Renal pelvis (tissue), 12 donors: ENCODE measurements around the gene ADCK1. TPM values are rescaled to one million over a fixed set of nuclear protein-coding genes. Genes with fewer than 3 reads are reported as not detected.
A peak's percentile ranks its signal among the peaks of the same experiment; 100 is the strongest.
"Not testable (repeated sequence)": the region's sequence is repeated elsewhere in the genome, so short reads cannot be mapped to it uniquely, and the experiment has no call there.

Source experiments
- DNase-seq: peaks from one replicate; pipeline ENCODE4 v3.0.0-alpha.2; 2013
- long read RNA-seq, 16 experiments: transcript quantifications; one replicate each; lab custom pipeline, GENCODE V29; 2026
- polyA plus RNA-seq, 3 donors: library from polyadenylated mRNA; unstranded; fragments of 120-200 nt; gene quantifications; one replicate each; pipeline ENCODE4 v1.2.1, GENCODE V29; 2013; ENCODE audit not compliant: insufficient read length in 3 of 3

Gene ADCK1, protein sequence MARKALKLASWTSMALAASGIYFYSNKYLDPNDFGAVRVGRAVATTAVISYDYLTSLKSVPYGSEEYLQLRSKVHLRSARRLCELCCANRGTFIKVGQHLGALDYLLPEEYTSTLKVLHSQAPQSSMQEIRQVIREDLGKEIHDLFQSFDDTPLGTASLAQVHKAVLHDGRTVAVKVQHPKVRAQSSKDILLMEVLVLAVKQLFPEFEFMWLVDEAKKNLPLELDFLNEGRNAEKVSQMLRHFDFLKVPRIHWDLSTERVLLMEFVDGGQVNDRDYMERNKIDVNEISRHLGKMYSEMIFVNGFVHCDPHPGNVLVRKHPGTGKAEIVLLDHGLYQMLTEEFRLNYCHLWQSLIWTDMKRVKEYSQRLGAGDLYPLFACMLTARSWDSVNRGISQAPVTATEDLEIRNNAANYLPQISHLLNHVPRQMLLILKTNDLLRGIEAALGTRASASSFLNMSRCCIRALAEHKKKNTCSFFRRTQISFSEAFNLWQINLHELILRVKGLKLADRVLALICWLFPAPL
- 10 to 100 TPM in 2 of 3 donors, 1 to 10 TPM in 1; 10.0 to 14.4 (median 11.5) TPM for polyA plus RNA-seq
- long read RNA-seq, donor 1, partial matches to known transcripts: 0 of 1 reads
- long read RNA-seq, donor 1, other reads (novel, unspliced or antisense): 0 of 1 reads
- long read RNA-seq, donor 2, partial matches to known transcripts: 0 of 1 reads
- long read RNA-seq, donor 2, other reads (novel, unspliced or antisense): 0 of 1 reads
- long read RNA-seq, donor 3: 0 reads
- long read RNA-seq, donor 4, transcript ADCK1-204 (4 exons, 3,560 nt): major isoform, 5 of 8 reads
- long read RNA-seq, donor 4, partial matches to known transcripts: 0 of 8 reads
- long read RNA-seq, donor 4, other reads (novel, unspliced or antisense): 0 of 8 reads
- long read RNA-seq, donor 5, partial matches to known transcripts: 0 of 1 reads
- long read RNA-seq, donor 5, other reads (novel, unspliced or antisense): 0 of 1 reads
- long read RNA-seq, donor 6, partial matches to known transcripts: 0 of 4 reads
- long read RNA-seq, donor 6, other reads (novel, unspliced or antisense): 0 of 4 reads
- long read RNA-seq, donor 7: 0 reads
- long read RNA-seq, donor 8, partial matches to known transcripts: 0 of 1 reads
- long read RNA-seq, donor 8, other reads (novel, unspliced or antisense): 0 of 1 reads
- long read RNA-seq, donor 9, partial matches to known transcripts: 0 of 1 reads
- long read RNA-seq, donor 9, other reads (novel, unspliced or antisense): 0 of 1 reads
- long read RNA-seq, donor 10, partial matches to known transcripts: 0 of 1 reads
- long read RNA-seq, donor 10, other reads (novel, unspliced or antisense): 0 of 1 reads
- long read RNA-seq, donor 11: 0 reads
- long read RNA-seq, donor 12, partial matches to known transcripts: 0 of 3 reads
- long read RNA-seq, donor 12, other reads (novel, unspliced or antisense): 0 of 3 reads
- long read RNA-seq, donor 13: 0 reads
- long read RNA-seq, donor 14: 0 reads
- long read RNA-seq, donor 15: 0 reads
- long read RNA-seq, donor 16, partial matches to known transcripts: 0 of 1 reads
- long read RNA-seq, donor 16, other reads (novel, unspliced or antisense): 0 of 1 reads

GRCh38 chr14:77799863-77800730 is at the start of gene ADCK1:
Gene ADCK1, plus strand, starts transcription at chr14:77800109. Its CDS starts 18,870 bp downstream, at chr14:77818979.
- peak; percentile 77 for DNase-seq

- DNase-seq: no peak
Measured at GRCh38 chr14:77752266-77752665, 47.6 kb upstream of the ADCK1 start.

- no peak for DNase-seq
Measured at GRCh38 chr14:77752799-77753516, 47.0 kb upstream of the ADCK1 start.

- DNase-seq: peak; percentile 94
Measured at GRCh38 chr14:77760381-77761204, 39.3 kb upstream of the ADCK1 start, which contains the start of gene SNW1. Gene SNW1, minus strand, starts transcription at chr14:77761156. Its CDS starts 29 bp downstream, at chr14:77761127.

- peak; percentile 8 for DNase-seq
Measured at GRCh38 chr14:77761205-77761931, 38.5 kb upstream of the ADCK1 start.

GRCh38 chr14:77763316-77763715 is 36.6 kb upstream of the ADCK1 start:
- DNase-seq: no peak

DNA sequence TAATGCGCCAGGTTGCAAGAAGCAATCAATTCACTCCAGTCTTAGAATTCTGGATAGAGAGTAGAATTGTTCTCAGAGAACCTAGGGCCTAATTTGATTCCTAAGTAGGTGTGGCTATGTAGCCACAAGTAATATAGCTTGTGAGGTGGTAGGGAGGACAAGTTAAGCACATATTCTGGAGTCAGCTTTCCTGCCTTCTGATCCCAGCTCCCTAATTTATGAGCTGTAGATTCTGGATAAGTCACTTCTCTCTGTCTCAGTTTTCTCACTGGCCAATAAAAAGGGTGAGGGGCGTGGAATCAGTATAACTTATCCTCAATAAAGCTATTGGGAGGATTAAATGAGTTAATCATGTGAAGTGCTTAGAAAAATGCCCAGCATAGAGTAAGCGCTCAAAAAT is 35.9 kb upstream of the ADCK1 start:
- peak; percentile 37 for DNase-seq

DNA sequence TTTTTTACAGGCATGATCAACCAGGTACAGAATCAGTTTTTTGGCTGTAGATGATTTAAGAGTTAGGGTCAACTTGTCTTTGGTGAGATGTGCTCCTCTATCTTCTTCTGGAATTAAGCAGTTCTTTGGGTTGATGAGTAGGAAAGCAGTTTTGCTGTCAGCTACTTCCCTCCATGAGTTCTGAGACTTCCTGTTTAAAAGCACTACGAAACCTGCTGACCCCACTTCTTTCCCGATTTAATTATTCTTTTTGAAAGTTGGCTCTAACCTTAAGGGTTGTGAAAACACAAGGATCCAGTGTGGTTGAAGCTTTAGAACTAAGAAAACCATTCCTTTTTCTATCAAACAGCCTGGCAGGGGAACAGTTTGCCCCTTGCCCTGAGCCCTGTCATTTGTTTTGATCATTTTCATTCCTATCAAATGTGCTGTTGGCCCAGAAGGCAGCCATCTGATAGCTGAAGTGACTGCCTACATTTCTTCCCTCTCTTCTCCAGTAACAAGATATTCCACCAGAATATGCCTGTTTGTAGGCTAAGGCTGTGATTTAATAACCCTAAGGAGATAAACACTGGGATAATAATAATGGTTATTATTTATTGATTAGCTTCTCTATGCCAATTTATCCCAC is 31.4 kb upstream of the ADCK1 start:
- DNase-seq: not testable (repeated sequence)

GRCh38 chr14:77773966-77774365 is 25.9 kb upstream of the ADCK1 start:
- not testable (repeated sequence) for DNase-seq

GRCh38 chr14:77782202-77782601 is 17.7 kb upstream of the ADCK1 start:
- no peak for DNase-seq

DNA sequence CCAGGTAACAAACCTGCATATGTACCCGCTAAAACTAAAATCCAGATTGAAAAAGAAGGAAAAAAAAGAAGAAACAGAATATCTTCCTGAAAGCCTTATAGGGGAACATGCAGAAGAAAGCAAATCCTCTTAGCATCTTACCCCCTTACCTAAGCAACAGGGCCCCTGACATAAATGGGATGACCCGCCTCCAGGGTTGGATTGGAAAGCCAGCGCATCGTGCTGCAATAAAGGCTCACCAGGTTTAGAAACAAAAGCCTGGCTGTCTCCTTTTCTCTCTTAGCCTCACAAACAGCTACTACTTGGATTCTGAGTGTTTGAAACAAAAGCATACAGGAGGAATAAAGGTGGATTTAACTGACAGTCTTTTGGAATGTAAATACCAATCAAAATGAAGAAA is 13.8 kb upstream of the ADCK1 start:
- DNase-seq: no peak

- no peak for DNase-seq
Measured at GRCh38 chr14:77790566-77791224, 9.2 kb upstream of the ADCK1 start.

DNA sequence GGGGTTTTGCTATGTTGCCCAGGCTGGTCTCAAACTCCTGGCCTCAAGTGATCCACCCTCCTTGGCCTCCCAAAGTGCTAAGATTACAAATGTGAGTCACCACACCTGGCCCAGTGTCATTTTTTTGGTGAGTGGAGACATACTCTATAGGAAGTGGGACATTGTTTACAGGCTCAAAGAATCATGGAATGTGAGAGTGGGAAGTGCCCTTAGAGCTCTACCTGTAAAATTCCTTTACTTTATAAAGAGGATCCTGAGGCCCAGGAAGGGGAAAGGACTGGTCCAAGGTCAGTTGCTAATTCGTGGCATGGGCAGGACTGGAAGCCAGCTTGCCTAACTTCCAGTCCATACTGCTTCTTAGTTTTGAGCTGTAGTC is 8.7 kb upstream of the ADCK1 start:
- DNase-seq: no peak

GRCh38 chr14:77793255-77793654 is 6.7 kb upstream of the ADCK1 start:
- not testable (repeated sequence) for DNase-seq

- DNase-seq: no peak
Measured at GRCh38 chr14:77794357-77794756, 5.6 kb upstream of the ADCK1 start.

- DNase-seq: not testable (repeated sequence)
Measured at GRCh38 chr14:77799456-77799855, 453 bp upstream of the ADCK1 start.

GRCh38 chr14:77800814-77801213 is 905 bp downstream of the ADCK1 start:
- no peak for DNase-seq
